ENCODE data around the gene TUBB. TPM values are rescaled to one million over a fixed set of nuclear protein-coding genes. Genes with fewer than 3 reads are reported as not detected.
"Not testable (repeated sequence)": the region's sequence is repeated elsewhere in the genome, so short reads cannot be mapped to it uniquely, and the experiment has no call there.

Gene TUBB
- total and polyA plus RNA-seq, 9 of the 15 experiments (the other 6 are each of a cell fraction or from before 2014, with no cell fraction given) = 971 to 2,870 (median 1,478) TPM

- H3K9ac ChIP-seq (ENCODE audit: insufficient read depth in 1 of 2, low read depth in 2 of 2, low read length in 2 of 2); CTCF ChIA-PET (ENCODE audit: low intra/inter-chr PET ratio); H3K79me2 ChIP-seq (ENCODE audit: control insufficient read depth, insufficient read depth, low read length); BruUV-seq (replicated peaks); H3K4me3 ChIP-seq; H3K9me3 ChIP-seq (replicated peaks; ENCODE audit: control insufficient read depth, insufficient read depth, low read depth, low read length); DNase-seq (ENCODE audit: extremely low read depth in 1 of 4, low spot score in 3 of 4); ATAC-seq; H4K20me1 ChIP-seq (replicated peaks; ENCODE audit: control insufficient read depth, insufficient read depth, low read length); H3K36me3 ChIP-seq (ENCODE audit: control insufficient read depth, insufficient read depth, low read length); H2AFZ ChIP-seq (ENCODE audit: low read depth, low read length); in situ Hi-C loops (cut with MboI); FAIRE-seq; H3K27ac ChIP-seq (ENCODE audit: extremely low read depth, low read depth, low read length); H3K27me3 ChIP-seq (ENCODE audit: control insufficient read depth in 2 of 2, insufficient read depth in 2 of 2, low read length in 2 of 2); H3K9me1 ChIP-seq (ENCODE audit: control insufficient read depth, insufficient read depth, low read length); H3K4me2 ChIP-seq (ENCODE audit: insufficient read depth, low read length): not testable (repeated sequence)
- TF ChIP-seq FOXJ2 (tag; IDR thresholded peaks at IDR 0.05) = peak; percentile 82
- intact Hi-C loops (cut with micrococcal nuclease) = loop anchor here (5.0 kb wide), 1 partner anchor 47 kb away; no protein-coding TSS in a partner anchor
- peaks cover 43 to 54% of the 10 kb centered on the region in 2 experiments for H3K4me1 ChIP-seq (replicated peaks in 1 of 2; ENCODE audit: control insufficient read depth in 2 of 2, insufficient read depth in 2 of 2, low read length in 2 of 2)
- POLR2A ChIA-PET = interaction anchor here (0.7 to 1.9 kb wide), 4 partner anchors 14 to 55 kb away, joined by 3 to 7 read pairs (median 4); no protein-coding TSS in a partner anchor
- WGBS (ENCODE audit: insufficient coverage, low coverage, missing lambda C conversion rate) = 32% methylated on average over 1 of the region's 1 CpG
These were observed 45.3 kb downstream of the TUBB start for GRCh38 chr6:30765495-30765894.

GRCh38 chr6:30766461-30767157 lies 46.5 kb downstream of the TUBB start:
- Histone ChIP-seq H3K4me1 (replicated peaks in 1 of 2; ENCODE audit: control insufficient read depth in 2 of 2, insufficient read depth in 2 of 2, low read length in 2 of 2) (peaks cover 43 to 59% of the 10 kb centered on the region in 2 experiments), H3K27ac (ENCODE audit: extremely low read depth, low read depth, low read length) (no peak overlapping the region), H3K4me2 (ENCODE audit: insufficient read depth, low read length) (no peak overlapping the region), H3K27me3 (ENCODE audit: control insufficient read depth in 2 of 2, insufficient read depth in 2 of 2, low read length in 2 of 2) (no peaks in the 10 kb centered on the region; a peak in 1 of 5 replicates), H4K20me1 (replicated peaks; ENCODE audit: control insufficient read depth, insufficient read depth, low read length) (no peaks in the 10 kb centered on the region), H3K9me3 (replicated peaks; ENCODE audit: control insufficient read depth, insufficient read depth, low read depth, low read length) (no peaks in the 10 kb centered on the region), H2AFZ (ENCODE audit: low read depth, low read length) (peak overlapping the region; percentile 10; the same call in 1 of the 2 replicates), H3K9ac (ENCODE audit: insufficient read depth in 1 of 2, low read depth in 2 of 2, low read length in 2 of 2) (peak overlapping the region in 1 of 2 experiments; percentile 61; a peak in 1 of 4 replicates), H3K79me2 (ENCODE audit: control insufficient read depth, insufficient read depth, low read length) (no peaks in the 10 kb centered on the region), H3K36me3 (ENCODE audit: control insufficient read depth, insufficient read depth, low read length) (no peaks in the 10 kb centered on the region), H3K4me3 (no peak overlapping the region), H3K9me1 (ENCODE audit: control insufficient read depth, insufficient read depth, low read length) (no peaks in the 10 kb centered on the region)
- intact Hi-C loops (cut with micrococcal nuclease) (loop anchor here (5.0 kb wide), 1 partner anchor 46 kb away; no protein-coding TSS in a partner anchor), in situ Hi-C loops (cut with MboI) (no loop called here)
- no peak for DNase-seq (ENCODE audit: extremely low read depth in 1 of 4, low spot score in 3 of 4)
- WGBS (ENCODE audit: insufficient coverage, low coverage, missing lambda C conversion rate) = 62% methylated on average over 6 of the region's 6 CpGs
- ChIA-PET POLR2A (interaction anchor here (0.5 to 1.9 kb wide), 10 partner anchors 8 to 54 kb away, joined by 3 to 7 read pairs (median 4); no protein-coding TSS in a partner anchor), CTCF (ENCODE audit: low intra/inter-chr PET ratio) (no interaction called here)
- no TSS peak for BruUV-seq (replicated peaks)
- ATAC-seq = 0 out of 3 replicates have a peak, but pooled peaks have one; percentile 5
- FAIRE-seq = no peak
- TF ChIP-seq KDM4B (IDR thresholded peaks at IDR 0.05; ENCODE audit: borderline replicate concordance in 2 of 2, low read depth in 1 of 2) (no peak), ZNF655 (CRISPR knock-in tag; IDR thresholded peaks at IDR 0.05) (no peak), TEAD1 (CRISPR knock-in tag; IDR thresholded peaks at IDR 0.05) (no peak), ZNF197 (CRISPR knock-in tag; IDR thresholded peaks at IDR 0.05; ENCODE audit: low read depth) (0 out of 2 replicates have a peak, but pooled peaks have one; percentile 14), DDX20 (tag; IDR thresholded peaks at IDR 0.05; ENCODE audit: low read depth) (0 out of 2 replicates have a peak, but pooled peaks have one; percentile 26), ZNF324 (CRISPR knock-in tag; IDR thresholded peaks at IDR 0.05) (no peak), CREBBP (IDR thresholded peaks at IDR 0.05; ENCODE audit: low read depth, low read length) (no peak), U2AF1 (optimal IDR thresholded peaks at IDR 0.05; ENCODE audit: low read depth, low read length) (no peak), ID3 (CRISPR knock-in tag; IDR thresholded peaks at IDR 0.05) (no peak), ID3 (tag; IDR thresholded peaks at IDR 0.05) (0 out of 2 replicates have a peak, but pooled peaks have one; percentile 13), TCF15 (CRISPR knock-in tag; IDR thresholded peaks at IDR 0.05) (no peak)

All from K562 (cell line).